GM13976 (cell line): ENCODE results near the gene SON.

Experiments used
- DNase-seq: peaks from one replicate; pipeline ENCODE4 v3.0.0; 2012; ENCODE audit warnings: low spot score
- in situ Hi-C: fragments of 300-500 bp; cut with MboI; formaldehyde crosslinking; loops from one replicate; pipeline ENCODE4 v1.12.0; 2022; ENCODE audit warnings: low sequenced_read_pairs, mixed read lengths, inconsistent platforms; ENCODE audit not compliant: unreplicated experiment
- TF ChIP-seq, protein P1 (sequence below): IDR thresholded peaks from 2 replicates; pipeline ENCODE4 v1.5.1; 2012; ENCODE audit warnings: borderline replicate concordance, mild to moderate bottlenecking; ENCODE audit not compliant: insufficient read depth; ENCODE audit errors: extremely low read depth, missing control alignments, control extremely low read depth

The SON gene

DNA sequence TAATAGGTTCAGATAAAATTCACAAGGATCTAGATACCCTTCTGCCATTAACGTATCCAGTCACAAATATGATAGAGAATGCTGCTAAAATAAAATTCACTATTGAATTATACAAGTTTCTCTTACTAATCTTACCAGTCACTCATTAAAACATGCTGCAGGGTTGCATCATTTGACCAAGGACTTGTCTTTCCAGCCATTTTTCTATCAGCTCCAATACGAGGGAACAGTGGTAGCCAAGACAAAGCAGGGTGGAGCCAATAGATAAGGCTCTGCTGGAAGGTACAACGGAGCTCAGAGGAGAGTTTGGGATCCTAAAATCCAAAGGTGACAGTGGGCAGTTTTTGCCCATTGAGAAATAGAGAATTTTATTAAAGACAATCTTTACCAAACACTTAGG is 41.6 kb downstream of the SON start:
- TF ChIP-seq, protein P1, sequence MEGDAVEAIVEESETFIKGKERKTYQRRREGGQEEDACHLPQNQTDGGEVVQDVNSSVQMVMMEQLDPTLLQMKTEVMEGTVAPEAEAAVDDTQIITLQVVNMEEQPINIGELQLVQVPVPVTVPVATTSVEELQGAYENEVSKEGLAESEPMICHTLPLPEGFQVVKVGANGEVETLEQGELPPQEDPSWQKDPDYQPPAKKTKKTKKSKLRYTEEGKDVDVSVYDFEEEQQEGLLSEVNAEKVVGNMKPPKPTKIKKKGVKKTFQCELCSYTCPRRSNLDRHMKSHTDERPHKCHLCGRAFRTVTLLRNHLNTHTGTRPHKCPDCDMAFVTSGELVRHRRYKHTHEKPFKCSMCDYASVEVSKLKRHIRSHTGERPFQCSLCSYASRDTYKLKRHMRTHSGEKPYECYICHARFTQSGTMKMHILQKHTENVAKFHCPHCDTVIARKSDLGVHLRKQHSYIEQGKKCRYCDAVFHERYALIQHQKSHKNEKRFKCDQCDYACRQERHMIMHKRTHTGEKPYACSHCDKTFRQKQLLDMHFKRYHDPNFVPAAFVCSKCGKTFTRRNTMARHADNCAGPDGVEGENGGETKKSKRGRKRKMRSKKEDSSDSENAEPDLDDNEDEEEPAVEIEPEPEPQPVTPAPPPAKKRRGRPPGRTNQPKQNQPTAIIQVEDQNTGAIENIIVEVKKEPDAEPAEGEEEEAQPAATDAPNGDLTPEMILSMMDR: no peak
- DNase-seq: no peak
- in situ Hi-C loops: no loop called here

DNA sequence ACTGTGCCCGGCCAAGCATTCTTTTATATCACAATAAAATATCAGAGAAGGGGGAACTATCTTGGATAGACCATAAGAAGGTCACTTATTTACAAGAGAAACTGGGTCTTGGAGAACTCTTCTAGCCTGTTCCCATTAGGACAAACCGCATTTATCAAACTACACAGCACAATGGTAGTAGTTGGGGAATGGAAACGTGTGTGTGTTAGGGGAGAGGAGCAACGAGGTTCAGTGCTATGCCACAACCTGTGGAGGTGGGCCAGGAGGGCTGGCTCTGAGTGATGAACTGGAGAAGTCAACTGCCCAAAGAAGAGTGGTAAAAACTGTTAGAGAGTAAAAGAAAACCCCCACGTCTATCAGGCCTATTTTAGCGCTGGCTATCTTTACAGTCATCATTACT is 44.1 kb downstream of the SON start:
- in situ Hi-C loops: no loop called here
- TF ChIP-seq, protein P1: no peak
- DNase-seq: no peak

DNA sequence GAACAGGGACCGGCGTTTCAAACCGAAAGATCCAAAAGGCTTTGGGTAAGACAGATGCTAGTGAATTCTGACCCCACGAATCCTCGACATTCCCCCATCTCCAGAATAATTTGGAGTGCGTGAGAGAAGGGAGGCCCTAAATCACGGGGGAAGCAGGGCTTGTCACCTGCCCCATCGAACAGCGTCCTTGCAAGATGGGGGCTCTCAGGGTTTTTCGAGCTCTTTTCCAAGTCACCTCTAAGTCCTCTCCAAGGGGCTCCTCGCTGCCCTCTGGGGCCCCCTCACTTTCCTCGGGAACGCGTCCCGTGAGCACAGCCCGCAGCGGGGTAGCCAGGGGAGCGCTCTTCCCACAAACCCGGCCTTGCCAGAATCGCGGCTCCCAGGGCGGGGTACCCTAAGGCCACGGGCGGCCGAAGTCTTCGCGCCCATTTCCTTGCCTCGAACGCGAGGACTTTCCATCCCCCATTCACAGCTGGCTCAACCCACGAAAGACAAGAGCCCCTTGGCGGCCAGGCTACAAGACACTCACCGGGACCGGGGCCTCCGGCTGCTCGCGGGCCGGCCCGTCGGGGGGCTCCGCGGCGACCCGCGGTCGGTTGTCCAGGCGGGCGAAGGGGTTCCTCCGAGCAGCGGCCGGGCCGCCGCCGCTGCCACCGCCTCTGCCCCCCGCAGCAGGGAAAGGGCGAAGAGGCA is 45.1 kb downstream of the SON start:
- in situ Hi-C loops: no loop called here
- TF ChIP-seq, protein P1: no peak
- DNase-seq: peak; percentile 67

DNA sequence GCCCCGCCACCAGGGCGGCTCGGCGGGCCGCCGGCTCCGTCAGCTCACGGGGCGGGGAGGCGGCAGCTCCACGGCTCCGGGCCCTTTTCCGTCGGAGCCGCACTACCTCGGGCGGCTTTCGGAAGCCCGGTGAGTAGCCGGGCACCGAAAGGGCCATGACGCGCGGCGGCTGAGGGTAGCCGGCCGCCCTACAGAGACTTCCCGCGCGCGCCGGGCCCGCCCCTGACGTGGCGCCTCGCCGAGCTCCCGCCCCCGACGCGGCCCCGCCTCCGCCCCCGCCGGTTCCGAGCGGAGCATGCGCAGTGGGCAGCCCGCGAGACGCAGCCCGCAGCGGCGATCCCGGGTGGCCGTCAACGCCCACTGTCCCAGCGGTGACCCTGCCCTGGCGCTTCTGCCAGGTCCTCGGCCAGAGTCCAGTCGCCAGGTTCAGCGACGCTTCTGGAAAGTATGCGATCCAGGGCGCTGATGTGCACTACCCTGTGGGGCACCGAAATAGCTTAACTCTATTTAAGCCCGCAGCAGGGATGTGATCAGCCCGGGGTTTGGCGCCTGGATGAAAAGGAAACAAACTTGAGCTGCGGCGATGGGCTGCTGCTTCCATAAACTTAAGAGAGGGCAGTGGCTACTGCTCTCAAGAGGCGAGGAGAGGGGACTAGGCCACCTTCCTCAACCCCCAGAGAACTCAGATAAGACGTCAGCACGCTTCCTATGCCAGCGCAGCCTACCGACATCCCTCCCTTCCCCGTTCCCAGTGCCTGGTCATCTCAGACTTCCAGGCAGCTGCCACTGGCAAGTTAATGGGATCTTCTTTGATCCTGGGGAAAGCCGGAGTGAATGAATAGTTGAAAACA is 45.9 kb downstream of the SON start, which contains the start of gene DONSON:
Gene DONSON (minus strand): TSS at position 200 of the 851 bp plus-strand sequence. CDS start 43 bp downstream, at position 157.
- in situ Hi-C loops: no loop called here
- TF ChIP-seq, protein P1: no peak
- DNase-seq: peak; percentile 99

DNA sequence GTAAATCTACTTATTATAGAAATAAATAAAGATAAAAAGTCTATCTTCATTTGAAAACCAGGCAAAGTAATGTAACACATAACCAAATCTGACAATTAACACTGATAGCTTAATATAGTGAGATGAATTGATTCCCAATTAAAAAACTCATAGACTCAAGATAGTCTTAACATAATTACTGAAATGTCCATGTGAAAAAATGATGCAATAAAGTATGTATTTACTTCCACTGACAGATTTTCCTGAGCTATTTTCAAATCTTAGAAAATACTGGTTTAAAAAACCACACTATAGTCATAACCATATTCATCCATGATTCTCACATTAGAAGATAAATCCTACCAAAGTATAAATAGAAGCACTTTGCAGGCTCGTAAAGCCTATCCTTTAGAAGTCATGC is 55.2 kb downstream of the SON start:
- in situ Hi-C loops: no loop called here
- no peak for DNase-seq
- TF ChIP-seq, protein P1: no peak

DNA sequence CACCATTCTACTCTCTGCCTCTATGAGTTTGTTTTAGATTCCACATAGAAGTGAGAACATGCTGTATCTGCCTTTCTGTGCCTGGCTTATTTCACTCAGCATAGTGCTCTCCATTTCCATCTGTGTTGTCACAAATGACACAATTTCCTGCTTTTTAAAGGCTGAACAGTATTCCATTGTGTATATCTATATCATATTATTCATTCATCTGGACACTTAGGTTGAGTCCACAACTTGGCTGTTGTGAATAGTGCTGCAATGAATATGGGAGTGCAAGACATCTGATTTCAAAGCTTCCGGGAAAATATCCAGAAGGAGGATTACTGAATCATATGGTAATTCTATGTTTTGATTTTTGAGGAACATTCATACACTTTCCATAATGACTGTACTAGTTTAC is 65.7 kb downstream of the SON start:
- in situ Hi-C loops: no loop called here
- no peak for DNase-seq
- TF ChIP-seq, protein P1: no peak
